Ectodermal cell (in vitro differentiated cells): ENCODE results near the gene AADACL4.
"Not testable (repeated sequence)": the region's sequence is repeated elsewhere in the genome, so short reads cannot be mapped to it uniquely, and the experiment has no call there.

ENCODE experiments used
- H3K27ac ChIP-seq: 2 replicates; pipeline ENCODE4 v1.7.0; 2013; ENCODE audit warnings: mild to moderate bottlenecking, low read depth, low read length; ENCODE audit not compliant: insufficient read depth, poor library complexity, severe bottlenecking
- H3K27me3 ChIP-seq: 2 replicates; pipeline ENCODE4 v1.7.0; 2013; ENCODE audit warnings: mild to moderate bottlenecking, low read length; ENCODE audit not compliant: insufficient read depth, control insufficient read depth, poor library complexity, severe bottlenecking
- H3K36me3 ChIP-seq: one replicate; pipeline ENCODE4 v1.7.0; 2013; ENCODE audit warnings: low read length; ENCODE audit not compliant: control insufficient read depth, insufficient read depth
- H3K4me1 ChIP-seq: one replicate; pipeline ENCODE4 v1.7.0; 2013; ENCODE audit warnings: low read length; ENCODE audit not compliant: control insufficient read depth, insufficient read depth
- H3K4me3 ChIP-seq: 2 replicates; pipeline ENCODE4 v1.7.0; 2013; ENCODE audit warnings: low read depth, low read length, control low read depth; ENCODE audit not compliant: insufficient read depth
- H3K9me3 ChIP-seq: 2 replicates; pipeline ENCODE4 v1.7.0; 2013; ENCODE audit warnings: mild to moderate bottlenecking, low read length, moderate library complexity; ENCODE audit not compliant: control insufficient read depth
- WGBS, 2 experiments: methylation state at CpG; one replicate each; pipeline ENCODE4 v1.1.7; 2013; ENCODE audit warnings: missing lambda C conversion rate in 2 of 2; 5-methylcytosine and 5-hydroxymethylcytosine counted together

The AADACL4 gene

DNA sequence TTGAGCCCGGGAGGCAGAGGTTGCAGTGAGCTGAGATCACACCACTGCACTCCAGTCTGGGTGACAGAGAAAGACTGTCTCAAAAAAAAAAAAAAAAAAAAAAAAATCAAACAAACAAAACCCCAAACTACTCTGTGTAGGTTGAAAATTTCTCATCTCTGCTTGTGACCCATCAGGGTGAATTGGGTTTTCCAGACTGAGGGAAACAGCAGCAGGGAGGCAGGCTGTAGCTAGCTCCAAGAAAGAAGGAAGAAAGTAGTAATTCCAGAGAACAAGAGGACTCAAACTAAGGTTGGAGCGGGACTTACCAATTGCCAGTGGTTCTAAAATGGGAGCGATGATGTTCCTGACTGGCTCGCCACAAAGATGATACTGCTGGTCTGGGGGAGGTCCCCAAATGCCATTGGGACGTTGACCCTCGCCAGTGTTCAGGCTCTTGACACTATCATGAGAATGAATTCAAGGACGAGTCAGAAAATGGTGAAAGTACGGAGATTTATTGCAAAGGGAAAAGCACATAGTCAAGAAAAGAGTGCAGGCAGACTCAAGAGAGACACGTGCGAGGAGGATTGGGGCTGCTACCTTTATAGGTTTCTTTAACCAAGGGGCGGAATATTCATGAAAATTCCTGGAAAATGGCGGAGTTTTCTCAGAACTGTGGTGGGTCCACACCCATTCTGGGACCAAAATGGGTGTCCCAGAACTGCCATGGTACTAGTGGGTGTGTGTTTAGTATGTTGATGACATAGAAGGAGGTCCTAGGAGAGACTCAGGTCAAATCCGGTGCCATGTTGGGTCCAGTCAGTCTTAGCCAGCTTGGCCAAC is 13.4 kb downstream of the AADACL4 start:
- Histone ChIP-seq H3K36me3 (no peaks in the 10 kb centered on the region), H3K4me1 (no peaks in the 10 kb centered on the region), H3K27ac (no peak overlapping the region), H3K4me3 (no peak overlapping the region), H3K9me3 (no peaks in the 10 kb centered on the region), H3K27me3 (no peaks in the 10 kb centered on the region)
- WGBS, 2 experiments = 92 to 94% methylated on average over 13 of the region's 13 CpGs

DNA sequence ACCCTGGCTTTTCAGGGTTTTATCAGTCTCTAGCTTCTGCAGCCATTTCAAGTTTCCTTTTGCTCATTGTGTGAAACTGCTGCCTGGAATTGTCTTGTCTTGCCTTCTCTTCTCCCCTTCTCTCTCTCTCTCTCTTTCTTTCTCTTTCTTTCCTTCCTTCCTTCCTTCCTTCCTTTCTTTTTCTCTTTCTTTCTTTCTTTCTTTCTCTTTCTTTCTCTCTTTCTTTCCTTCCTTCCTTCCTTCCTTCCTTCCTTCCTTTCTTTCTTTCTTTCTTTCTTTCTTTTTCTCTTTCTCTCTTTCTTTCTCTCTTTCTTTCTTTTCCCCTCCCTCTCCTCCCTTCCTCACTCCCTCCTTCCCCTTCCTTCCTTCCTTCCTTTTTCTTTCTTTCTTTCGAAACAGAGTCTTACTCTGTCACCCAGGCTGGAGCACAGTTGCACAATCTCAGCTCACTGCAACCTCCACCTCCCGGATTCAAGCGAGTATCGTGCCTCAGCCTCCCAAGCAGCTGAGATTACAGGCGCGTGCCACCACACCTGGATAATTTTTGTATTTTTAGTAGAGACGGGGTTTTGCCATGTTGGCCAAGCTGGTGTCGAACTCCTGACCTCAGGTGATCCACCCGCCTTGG is 14.1 kb downstream of the AADACL4 start:
- H3K9me3 ChIP-seq, H3K27ac ChIP-seq, H3K4me3 ChIP-seq, H3K4me1 ChIP-seq, H3K36me3 ChIP-seq, H3K27me3 ChIP-seq: not testable (repeated sequence)
- WGBS, 2 experiments = 93 to 94% methylated on average over 9 of the region's 9 CpGs

DNA sequence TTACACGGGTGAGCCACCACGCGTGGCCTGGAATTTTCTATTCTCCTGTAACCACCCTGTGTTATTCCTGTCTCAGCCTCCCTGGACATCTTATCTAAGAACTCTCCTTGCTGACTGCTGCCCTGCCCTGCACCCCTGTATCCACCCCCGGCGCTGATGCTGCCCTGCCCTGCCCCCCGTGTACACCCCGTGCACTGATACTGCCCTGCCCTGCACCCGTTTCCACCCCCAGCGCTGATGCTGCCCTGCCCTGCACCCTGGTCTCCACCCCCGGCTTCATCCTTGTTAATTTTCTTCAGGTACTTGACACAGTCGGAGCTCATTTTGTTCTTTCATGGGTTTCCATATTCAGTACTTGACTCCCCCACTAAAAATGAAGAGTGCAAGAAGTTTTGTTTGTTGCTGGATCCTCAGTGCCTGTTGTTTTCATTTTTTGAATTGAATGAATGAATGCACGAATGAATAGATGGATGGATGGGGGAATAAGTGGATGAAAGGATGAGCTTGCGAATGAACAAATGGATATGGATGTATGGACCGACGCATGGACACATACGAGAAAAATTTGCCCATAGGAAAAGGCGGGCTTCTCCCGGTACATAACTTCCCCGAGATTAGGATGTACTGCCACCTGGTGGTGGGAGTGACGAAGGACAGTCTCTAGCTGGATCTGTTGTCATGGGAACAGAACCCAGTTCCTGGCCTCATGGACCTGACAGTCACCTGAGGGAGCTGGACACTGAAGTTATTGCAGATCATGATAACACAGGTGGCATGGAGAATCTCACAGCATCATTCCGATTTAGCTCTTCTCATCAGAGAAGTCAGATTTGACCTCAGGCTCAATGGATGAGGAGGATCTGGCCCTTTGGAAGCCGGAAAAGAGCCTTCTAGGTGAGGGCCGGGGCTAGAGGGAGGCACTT is 14.9 kb downstream of the AADACL4 start:
- no peaks in the 10 kb centered on the region for H3K4me1 ChIP-seq

DNA sequence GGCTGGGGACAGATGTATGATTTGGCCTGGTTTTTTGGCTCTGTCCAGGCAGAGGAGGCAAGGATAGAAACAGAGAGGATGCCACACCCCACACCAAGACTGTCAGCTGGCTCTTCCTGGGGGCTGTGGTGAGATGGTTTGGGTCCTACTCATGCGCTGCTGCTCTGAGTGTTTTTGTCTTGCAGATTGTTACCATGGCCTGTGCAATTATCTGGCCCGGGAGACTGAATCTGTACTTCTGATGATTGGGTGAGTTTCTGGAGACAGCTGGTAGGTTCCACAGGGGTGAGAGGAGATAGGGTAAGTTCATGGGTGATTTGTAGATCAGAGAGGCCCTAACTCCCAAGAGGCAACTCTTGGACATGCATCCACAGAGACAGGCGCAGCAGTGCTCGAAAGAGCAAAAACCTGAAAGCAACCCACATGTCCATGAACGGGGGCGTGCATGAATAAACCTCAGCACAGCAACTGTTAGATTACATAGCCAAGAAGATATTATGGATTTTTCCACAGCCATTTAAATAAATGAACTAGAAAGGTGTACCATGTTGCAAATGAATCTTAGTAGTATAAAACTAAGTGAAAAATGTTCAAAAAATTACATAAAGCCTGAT is 17.8 kb downstream of the AADACL4 start:
- 91 to 96% methylated on average over 6 of the region's 6 CpGs for WGBS, 2 experiments
- Histone ChIP-seq H3K4me1 (no peaks in the 10 kb centered on the region), H3K36me3 (no peaks in the 10 kb centered on the region), H3K4me3 (no peak overlapping the region), H3K27me3 (no peaks in the 10 kb centered on the region), H3K9me3 (no peaks in the 10 kb centered on the region), H3K27ac (no peak overlapping the region)

More for the DNA sequence above, 14.9 kb downstream of the AADACL4 start:
- H3K4me3 ChIP-seq = no peak overlapping the region
- no peaks in the 10 kb centered on the region for H3K36me3 ChIP-seq
- no peaks in the 10 kb centered on the region for H3K9me3 ChIP-seq
- WGBS, 2 experiments = 58 to 59% methylated on average over 23 of the region's 23 CpGs
- no peak overlapping the region for H3K27ac ChIP-seq
- no peaks in the 10 kb centered on the region for H3K27me3 ChIP-seq

DNA sequence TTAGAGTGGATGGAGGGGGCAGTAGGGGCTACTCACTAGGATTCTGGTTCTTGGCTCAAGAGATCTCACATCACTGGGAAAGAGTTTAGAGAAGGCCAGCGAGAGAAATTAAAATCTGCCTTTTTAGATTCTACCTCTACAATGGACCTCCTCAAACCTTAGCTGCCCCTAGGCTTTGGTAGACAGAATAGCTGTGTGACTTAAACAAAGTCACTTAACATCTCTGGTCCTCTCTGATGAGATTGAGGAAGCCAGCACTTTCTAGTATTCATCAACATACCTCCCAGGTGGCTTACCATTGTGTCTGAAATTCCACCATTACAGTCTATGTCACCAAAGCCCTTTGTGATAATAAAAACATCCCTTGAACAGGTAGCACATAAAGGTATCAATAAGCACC is 18.7 kb downstream of the AADACL4 start:
- WGBS, 2 experiments = 97 to 100% methylated on average over 1 of the region's 1 CpG
- no peak overlapping the region for H3K4me3 ChIP-seq
- no peak overlapping the region for H3K27ac ChIP-seq
- no peaks in the 10 kb centered on the region for H3K9me3 ChIP-seq
- no peaks in the 10 kb centered on the region for H3K36me3 ChIP-seq
- no peaks in the 10 kb centered on the region for H3K27me3 ChIP-seq
- no peaks in the 10 kb centered on the region for H3K4me1 ChIP-seq

DNA sequence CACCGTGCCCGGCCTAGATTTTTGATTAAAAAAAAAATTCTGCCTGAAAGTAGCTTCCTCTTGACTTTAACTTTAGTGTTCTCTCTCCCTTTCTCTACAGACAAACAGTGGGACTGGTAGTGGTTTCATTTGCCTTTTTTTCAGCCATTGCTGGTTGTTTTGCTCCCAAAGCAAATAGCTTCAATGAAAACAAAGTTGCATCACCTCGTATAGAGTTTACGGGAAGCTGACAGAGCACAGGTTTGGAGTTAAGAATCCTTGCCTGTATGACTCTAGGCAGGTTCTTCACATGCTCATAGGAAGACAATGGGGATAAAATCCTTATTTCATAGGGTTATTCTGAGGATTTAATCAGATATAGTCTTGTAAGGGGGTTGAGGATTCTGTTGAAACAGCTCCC is 21.6 kb downstream of the AADACL4 start:
- Histone ChIP-seq H3K4me3 (no peak overlapping the region), H3K9me3 (no peaks in the 10 kb centered on the region), H3K27ac (no peak overlapping the region), H3K4me1 (no peaks in the 10 kb centered on the region), H3K36me3 (no peaks in the 10 kb centered on the region), H3K27me3 (no peaks in the 10 kb centered on the region)
- WGBS, 2 experiments = 91 to 95% methylated on average over 4 of the region's 4 CpGs

DNA sequence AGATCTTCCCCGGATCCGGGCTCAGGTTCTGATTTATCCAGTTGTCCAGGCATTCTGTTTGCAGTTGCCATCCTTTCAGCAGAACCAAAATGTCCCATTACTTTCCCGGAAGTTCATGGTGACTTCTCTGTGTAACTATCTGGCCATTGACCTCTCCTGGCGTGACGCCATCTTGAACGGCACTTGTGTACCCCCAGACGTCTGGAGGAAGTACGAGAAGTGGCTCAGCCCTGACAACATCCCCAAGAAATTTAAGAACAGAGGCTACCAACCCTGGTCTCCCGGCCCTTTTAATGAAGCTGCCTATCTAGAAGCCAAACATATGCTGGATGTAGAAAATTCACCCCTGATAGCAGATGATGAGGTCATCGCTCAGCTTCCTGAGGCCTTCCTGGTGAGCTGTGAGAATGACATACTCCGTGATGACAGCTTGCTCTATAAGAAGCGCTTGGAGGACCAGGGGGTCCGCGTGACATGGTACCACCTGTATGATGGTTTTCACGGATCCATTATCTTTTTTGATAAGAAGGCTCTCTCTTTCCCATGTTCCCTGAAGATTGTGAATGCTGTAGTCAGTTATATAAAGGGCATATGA is 22.4 kb downstream of the AADACL4 start:
- H3K4me1 ChIP-seq = no peaks in the 10 kb centered on the region
- H3K27ac ChIP-seq = no peak overlapping the region
- no peaks in the 10 kb centered on the region for H3K9me3 ChIP-seq
- H3K36me3 ChIP-seq = no peaks in the 10 kb centered on the region
- H3K27me3 ChIP-seq = no peaks in the 10 kb centered on the region
- no peak overlapping the region for H3K4me3 ChIP-seq
- 95% methylated on average over 15 of the region's 15 CpGs for WGBS, 2 experiments

DNA sequence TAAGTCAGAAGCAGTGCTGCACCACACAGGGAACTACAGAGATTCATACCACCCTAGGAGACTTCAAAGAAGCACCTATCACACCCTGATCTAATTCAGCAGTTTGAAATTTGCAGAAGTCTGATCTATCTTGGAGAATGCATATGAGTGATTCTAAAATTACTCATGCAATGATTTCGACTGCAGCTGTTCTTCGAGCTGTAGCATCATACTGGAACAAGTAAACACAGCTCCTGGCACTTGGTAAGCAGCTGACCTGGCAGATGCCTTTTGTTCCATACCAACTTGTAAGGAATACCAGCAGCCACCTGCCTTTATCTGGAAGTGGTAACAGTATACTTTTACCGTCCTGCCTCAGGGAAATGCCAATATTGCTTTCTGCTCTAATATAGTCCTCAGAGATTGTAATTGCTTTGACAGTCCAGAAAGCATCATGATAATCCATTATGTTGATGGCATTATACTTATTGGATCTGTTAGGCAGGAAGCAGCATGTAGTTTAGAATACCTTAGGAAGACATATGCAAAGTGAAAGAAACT is 25.7 kb downstream of the AADACL4 start:
- 86 to 91% methylated on average over 3 of the region's 3 CpGs for WGBS, 2 experiments
- Histone ChIP-seq H3K36me3 (no peaks in the 10 kb centered on the region), H3K9me3 (no peaks in the 10 kb centered on the region), H3K27ac (no peak overlapping the region), H3K27me3 (no peaks in the 10 kb centered on the region), H3K4me1 (no peaks in the 10 kb centered on the region), H3K4me3 (no peak overlapping the region)

DNA sequence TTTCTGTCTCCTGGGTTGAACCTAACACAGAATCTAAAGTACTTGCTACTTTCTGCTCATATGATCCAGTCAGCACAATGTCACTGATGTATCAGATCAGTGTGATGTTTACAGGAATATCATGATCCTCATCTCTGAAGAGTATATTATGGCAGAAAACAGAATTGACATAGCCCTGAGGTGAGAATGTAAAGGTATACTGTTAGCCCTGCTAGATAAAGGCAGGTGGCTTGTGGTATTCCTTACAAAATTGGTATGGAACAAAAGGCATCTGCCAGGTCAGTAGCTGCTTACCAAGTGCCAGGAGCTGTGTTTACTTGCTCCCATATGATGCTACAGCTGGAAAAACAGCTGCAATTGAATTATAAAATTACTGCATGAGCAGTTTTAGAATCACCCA is 30.5 kb downstream of the AADACL4 start:
- Histone ChIP-seq H3K36me3 (no peaks in the 10 kb centered on the region), H3K9me3 (no peaks in the 10 kb centered on the region), H3K4me3 (no peak overlapping the region), H3K27ac (no peak overlapping the region), H3K4me1 (no peaks in the 10 kb centered on the region), H3K27me3 (no peaks in the 10 kb centered on the region)
